HEK293T (cell line): Measurements from ENCODE around the gene SH2D6.

Experiments
- CTCF ChIA-PET: fragments of 350-600 bp; formaldehyde crosslinking; extraction: SDS; loops from one replicate; lab custom pipeline; 2021; ENCODE audit warnings: antibody characterized with exemption, inconsistent platforms; lab: Yijun Ruan, JAX
- POLR2A ChIA-PET: fragments of 350-600 bp; formaldehyde crosslinking; extraction: SDS; loops from one replicate; lab custom pipeline; 2020; ENCODE audit warnings: antibody characterized with exemption, inconsistent platforms; lab: Yijun Ruan, JAX
- DNase-seq: peaks from one replicate; pipeline ENCODE4 v3.0.0; 2012; ENCODE audit warnings: mixed read lengths; ENCODE audit errors: extremely low spot score
- ARNT ChIP-seq: fragments of 450-650 bp; IDR thresholded peaks from 2 replicates; pipeline ENCODE4 v1.6.1; 2017; ENCODE audit warnings: mild to moderate bottlenecking
- BHLHE40 ChIP-seq: fragments of 450-650 bp; IDR thresholded peaks from 2 replicates; pipeline ENCODE4 v1.6.1; 2016; ENCODE audit warnings: mild to moderate bottlenecking, moderate library complexity, borderline replicate concordance
- CTBP1 ChIP-seq: fragments of 450-650 bp; IDR thresholded peaks from 2 replicates; pipeline ENCODE4 v1.6.1; 2016; ENCODE audit warnings: borderline replicate concordance
- ELF4 ChIP-seq: fragments of 450-650 bp; IDR thresholded peaks from 2 replicates; pipeline ENCODE4 v1.6.1; 2017; ENCODE audit warnings: antibody characterized with exemption
- FOXA1 ChIP-seq: fragments of 450-650 bp; IDR thresholded peaks from 2 replicates; pipeline ENCODE4 v1.6.1; 2016; ENCODE audit warnings: mild to moderate bottlenecking
- FOXK2 ChIP-seq: fragments of 450-650 bp; IDR thresholded peaks from 2 replicates; pipeline ENCODE4 v1.6.1; 2016; ENCODE audit warnings: mild to moderate bottlenecking
- FOXM1 ChIP-seq: fragments of 450-650 bp; IDR thresholded peaks from 2 replicates; pipeline ENCODE4 v1.6.1; 2017; ENCODE audit warnings: mild to moderate bottlenecking, borderline replicate concordance
- HDGF ChIP-seq: fragments of 450-650 bp; IDR thresholded peaks from 2 replicates; pipeline ENCODE4 v1.6.1; 2017; ENCODE audit warnings: antibody characterized with exemption, borderline replicate concordance
- L3MBTL2 ChIP-seq: fragments of 450-650 bp; conservative IDR thresholded peaks from 2 replicates; pipeline ENCODE4 v1.6.1; 2016; ENCODE audit warnings: mild to moderate bottlenecking
- LEF1 ChIP-seq: fragments of 450-650 bp; IDR thresholded peaks from 2 replicates; pipeline ENCODE4 v1.6.1; 2017; ENCODE audit warnings: mild to moderate bottlenecking, borderline replicate concordance
- NFRKB ChIP-seq: fragments of 450-650 bp; IDR thresholded peaks from 2 replicates; pipeline ENCODE4 v1.6.1; 2016; ENCODE audit warnings: mild to moderate bottlenecking, moderate library complexity
- SP1 ChIP-seq: fragments of 450-650 bp; IDR thresholded peaks from 2 replicates; pipeline ENCODE4 v1.6.1; 2017
- SUZ12 ChIP-seq: fragments of 450-650 bp; IDR thresholded peaks from 2 replicates; pipeline ENCODE4 v1.6.1; 2016; ENCODE audit warnings: mild to moderate bottlenecking
- TARDBP ChIP-seq: fragments of 450-650 bp; IDR thresholded peaks from 2 replicates; pipeline ENCODE4 v1.6.1; 2016
- ZNF384 ChIP-seq: fragments of 450-650 bp; IDR thresholded peaks from 2 replicates; pipeline ENCODE4 v1.6.1; 2016
- TF ChIP-seq, protein P1 (sequence below): fragments of 450-650 bp; IDR thresholded peaks from 2 replicates; pipeline ENCODE4 v1.6.1; 2016

SH2D6 gene

DNA sequence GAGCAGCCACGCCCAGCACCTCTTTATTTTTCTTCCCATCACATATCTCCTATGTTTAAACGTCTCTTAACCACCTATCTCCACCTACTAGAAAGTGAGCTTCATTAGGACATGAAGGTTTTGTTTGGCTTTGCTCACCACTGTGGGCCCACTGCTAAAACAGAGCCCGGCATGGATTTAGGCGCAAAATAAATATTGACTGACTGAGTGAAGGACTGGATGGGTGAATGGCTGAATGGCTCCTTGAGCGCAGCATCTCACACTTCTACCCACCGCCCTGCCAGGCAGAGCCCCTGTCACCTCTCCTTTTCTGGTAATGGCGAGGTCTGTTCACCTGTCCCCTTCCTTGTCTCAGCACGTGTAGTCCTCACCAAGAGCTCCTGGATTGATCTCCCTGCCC lies 18.5 kb upstream of the SH2D6 start:
- POLR2A ChIA-PET: interaction anchor here (1.4 kb wide), 1 partner anchor 18 kb away, joined by 6 read pairs; the partner anchor contains the start of gene SH2D6
- CTCF ChIA-PET: no interaction called here
- DNase-seq: no peak
- TF ChIP-seq ELF4: no peak
- no peak for TF ChIP-seq HDGF
- no peak for TF ChIP-seq ARNT
- TF ChIP-seq SUZ12: no peak
- TF ChIP-seq BHLHE40: no peak

DNA sequence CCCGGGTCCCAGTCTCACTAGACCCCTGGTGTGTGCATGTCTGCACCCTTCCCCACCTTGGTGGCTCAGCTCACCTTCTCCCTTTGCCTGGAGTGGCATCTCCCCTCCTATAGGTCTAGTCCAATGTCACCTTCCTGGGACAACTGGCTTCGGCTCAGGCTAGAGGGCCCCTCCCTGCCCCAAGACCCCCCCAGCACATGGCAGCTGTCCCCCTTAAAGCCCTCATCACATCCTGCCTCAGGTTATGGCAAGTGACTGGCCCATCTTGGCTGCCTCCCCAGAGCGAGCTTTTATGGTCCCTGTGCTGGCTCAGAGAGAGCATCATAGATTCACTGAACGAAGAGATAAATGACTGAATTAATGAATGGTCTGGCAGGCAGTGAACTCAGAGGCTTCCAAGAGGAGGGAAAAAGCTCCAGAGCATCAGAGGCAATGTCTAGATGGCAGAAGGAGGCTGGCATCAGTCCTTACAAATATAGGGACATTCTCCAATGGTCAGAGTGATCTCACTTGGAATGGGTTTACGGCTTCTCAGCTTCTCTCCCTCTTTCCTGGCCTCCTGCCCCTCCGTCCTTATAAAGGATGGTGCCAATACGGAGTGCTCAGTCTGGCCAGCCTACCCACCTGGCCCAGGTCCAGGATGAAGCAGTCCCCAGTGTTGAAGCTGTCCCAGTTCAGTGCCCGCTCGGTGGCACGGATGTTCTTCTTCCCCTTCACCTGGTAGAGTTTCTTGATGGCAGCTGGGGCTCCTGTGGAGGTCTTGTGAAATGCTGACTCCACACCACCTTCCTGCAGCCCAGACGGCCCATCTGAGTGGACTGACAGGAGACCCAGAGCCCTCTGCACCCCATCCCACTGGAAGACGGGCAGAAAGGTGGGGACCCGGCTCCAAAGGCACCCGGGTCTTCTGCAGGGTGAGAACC lies 17.7 kb upstream of the SH2D6 start:
- DNase-seq: no peak
- ChIA-PET POLR2A (interaction anchor here (1.4 kb wide), 1 partner anchor 17 kb away, joined by 6 read pairs; the partner anchor contains the start of gene SH2D6), CTCF (no interaction called here)
- TF ChIP-seq HDGF (no peak), ARNT (no peak), TARDBP (no peak), LEF1 (no peak), FOXA1 (no peak)

DNA sequence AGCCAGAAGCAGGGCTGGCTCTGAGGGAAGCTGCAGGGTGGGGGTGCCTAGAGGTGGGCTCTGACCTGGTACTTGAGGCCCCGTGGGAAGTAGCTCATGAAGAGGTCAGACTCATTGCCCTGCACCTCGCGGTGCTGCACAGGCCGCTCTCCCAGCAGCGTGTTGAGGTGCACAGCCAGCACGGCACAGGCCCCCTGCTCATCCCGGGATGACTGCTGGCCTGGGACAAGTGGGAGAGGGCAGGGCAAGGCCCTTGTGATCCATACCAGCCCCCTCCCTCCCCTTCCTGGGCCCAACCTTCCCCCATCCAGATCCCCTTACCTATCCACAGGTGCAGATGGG lies 17.1 kb upstream of the SH2D6 start:
- TF ChIP-seq SUZ12 (no peak), CTBP1 (no peak), FOXK2 (no peak), LEF1 (no peak), L3MBTL2 (no peak), TARDBP (no peak), HDGF (no peak), NFRKB (no peak), SP1 (no peak), ZNF384 (no peak), ARNT (no peak), FOXA1 (no peak), ELF4 (no peak), BHLHE40 (no peak)
- TF ChIP-seq, protein P1, sequence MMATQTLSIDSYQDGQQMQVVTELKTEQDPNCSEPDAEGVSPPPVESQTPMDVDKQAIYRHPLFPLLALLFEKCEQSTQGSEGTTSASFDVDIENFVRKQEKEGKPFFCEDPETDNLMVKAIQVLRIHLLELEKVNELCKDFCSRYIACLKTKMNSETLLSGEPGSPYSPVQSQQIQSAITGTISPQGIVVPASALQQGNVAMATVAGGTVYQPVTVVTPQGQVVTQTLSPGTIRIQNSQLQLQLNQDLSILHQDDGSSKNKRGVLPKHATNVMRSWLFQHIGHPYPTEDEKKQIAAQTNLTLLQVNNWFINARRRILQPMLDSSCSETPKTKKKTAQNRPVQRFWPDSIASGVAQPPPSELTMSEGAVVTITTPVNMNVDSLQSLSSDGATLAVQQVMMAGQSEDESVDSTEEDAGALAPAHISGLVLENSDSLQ: no peak
- ChIA-PET CTCF (no interaction called here), POLR2A (no interaction called here)
- DNase-seq: no peak

- ChIA-PET CTCF (no interaction called here), POLR2A (no interaction called here)
- DNase-seq: no peak
- TF ChIP-seq FOXM1 (no peak), CTBP1 (no peak), L3MBTL2 (no peak), LEF1 (no peak)
Measured at GRCh38 chr2:85401844-85402243, 16.7 kb upstream of the SH2D6 start.

DNA sequence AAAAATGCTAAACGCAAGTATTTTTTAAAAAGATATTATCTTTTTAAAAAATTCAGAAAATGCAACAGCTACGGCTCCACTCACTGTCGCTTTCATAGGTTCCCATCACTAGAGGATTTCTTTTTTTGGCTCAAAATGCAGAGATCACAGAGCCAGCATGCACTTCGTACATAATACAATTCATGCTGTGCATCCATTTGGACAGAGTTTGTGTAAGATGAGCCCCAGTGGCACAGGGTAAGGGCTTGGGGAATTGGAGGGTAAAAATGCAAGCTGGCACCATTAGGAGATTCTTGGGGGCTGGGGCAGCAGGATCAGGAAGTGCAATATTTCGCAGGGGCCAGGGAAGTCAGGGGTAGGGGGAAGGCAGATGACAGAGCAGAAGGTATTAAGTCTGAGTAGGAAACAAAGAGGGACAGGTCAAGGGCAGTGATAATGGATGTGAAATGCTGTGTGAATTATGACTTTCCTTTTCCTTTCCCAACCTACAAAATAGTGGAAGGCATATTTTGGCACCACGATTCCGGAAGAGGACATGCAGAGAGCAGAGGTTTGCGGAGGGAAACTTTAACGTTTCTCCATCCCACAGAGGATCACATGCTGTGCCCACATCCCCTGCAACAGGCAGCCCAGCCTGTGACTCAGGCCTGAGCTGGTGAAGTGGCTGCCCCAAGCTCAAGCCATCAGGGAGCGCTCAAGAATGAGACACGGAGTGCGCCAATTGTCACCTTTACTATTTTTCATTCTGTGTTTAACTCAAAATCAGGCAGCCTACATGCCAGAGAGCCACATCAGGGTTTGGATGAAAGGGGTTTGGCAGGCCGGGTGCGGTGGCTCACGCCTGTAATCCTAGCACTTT lies 13.1 kb upstream of the SH2D6 start:
- DNase-seq: no peak
- ChIA-PET CTCF (no interaction called here), POLR2A (interaction anchor here (0.8 kb wide), 1 partner anchor 9 kb away, joined by 3 read pairs; no protein-coding TSS in a partner anchor)
- no peak for TF ChIP-seq NFRKB
- TF ChIP-seq FOXM1: no peak
- TF ChIP-seq LEF1: no peak
- TF ChIP-seq TARDBP: no peak

- ChIA-PET CTCF (no interaction called here), POLR2A (interaction anchor here (1.1 kb wide), 1 partner anchor 9 kb away, joined by 5 read pairs; the partner anchor contains the start of gene SH2D6)
- DNase-seq: no peak
- TF ChIP-seq ARNT (no peak), FOXM1 (no peak), HDGF (no peak), LEF1 (no peak), BHLHE40 (no peak), FOXA1 (no peak), TARDBP (no peak), SUZ12 (no peak), FOXK2 (no peak), SP1 (no peak), L3MBTL2 (no peak), ZNF384 (no peak), ELF4 (no peak), CTBP1 (no peak), NFRKB (no peak)
- TF ChIP-seq, protein P1: no peak
Measured at GRCh38 chr2:85409845-85410583, 8.5 kb upstream of the SH2D6 start, which contains the start of gene CAPG. TSS of gene CAPG (minus strand) at chr2:85410366. CDS start at chr2:85402145, 8,221 bp downstream.
